Endothelial cell (in vitro differentiated cells): ENCODE results near the gene ACTR1A. TPM values are rescaled to one million over a fixed set of nuclear protein-coding genes. Genes with fewer than 3 reads are reported as not detected.

Experiments
- DNase-seq: peaks from one replicate; pipeline ENCODE4 v3.0.0; 2021; ENCODE audit warnings: low spot score
- H3K27ac Mint-ChIP-seq: one replicate; pipeline ENCODE4 v1.8.0; 2021; ENCODE audit warnings: mixed read lengths, inconsistent platforms; ENCODE audit not compliant: unreplicated experiment
- H3K27me3 Mint-ChIP-seq: one replicate; pipeline ENCODE4 v1.8.0; 2021; ENCODE audit warnings: mild to moderate bottlenecking, moderate library complexity, mixed read lengths, inconsistent platforms; ENCODE audit not compliant: unreplicated experiment
- H3K36me3 Mint-ChIP-seq: one replicate; pipeline ENCODE4 v1.8.0; 2021; ENCODE audit warnings: mild to moderate bottlenecking, low read depth, mixed read lengths, inconsistent platforms; ENCODE audit not compliant: unreplicated experiment
- H3K4me1 Mint-ChIP-seq: one replicate; pipeline ENCODE4 v1.8.0; 2021; ENCODE audit warnings: mild to moderate bottlenecking, mixed read lengths, inconsistent platforms; ENCODE audit not compliant: unreplicated experiment
- H3K4me3 Mint-ChIP-seq: one replicate; pipeline ENCODE4 v1.8.0; 2021; ENCODE audit warnings: mild to moderate bottlenecking, mixed read lengths, inconsistent platforms; ENCODE audit not compliant: unreplicated experiment
- H3K9me3 Mint-ChIP-seq: one replicate; pipeline ENCODE4 v1.8.0; 2021; ENCODE audit warnings: mixed read lengths, inconsistent platforms; ENCODE audit not compliant: unreplicated experiment
- CTCF ChIP-seq: fragments of 200-600 bp; sonication (generic); IDR thresholded peaks from one replicate; pipeline ENCODE4 v1.5.0; 2021; ENCODE audit warnings: antibody characterized with exemption; ENCODE audit not compliant: unreplicated experiment
- total RNA-seq: library from RNA; stranded (reverse); fragmentation: NEBNext Ultra II Directional; extraction: Animal tissue kit (Norgen Biotek cat#: 25700); gene quantifications from one replicate; pipeline ENCODE4 v1.2.1, GENCODE V29; 2021; ENCODE audit not compliant: unreplicated experiment

ACTR1A gene
- total RNA-seq, 1 donor from 2014 or later: 147 TPM

- no peak for TF ChIP-seq CTCF
- H3K27ac Mint-ChIP-seq: no peak overlapping the region
- no peak for DNase-seq
These were observed 15.0 kb upstream of the ACTR1A start for GRCh38 chr10:102517553-102517952.

GRCh38 chr10:102515724-102516123 is 13.2 kb upstream of the ACTR1A start:
- TF ChIP-seq CTCF: no peak
- peaks cover 5% of the 10 kb centered on the region for H3K27me3 Mint-ChIP-seq
- no peak overlapping the region for H3K4me3 Mint-ChIP-seq
- H3K9me3 Mint-ChIP-seq: no peaks in the 10 kb centered on the region
- no peaks in the 10 kb centered on the region for H3K4me1 Mint-ChIP-seq
- no peak overlapping the region for H3K27ac Mint-ChIP-seq
- no peak for DNase-seq
- H3K36me3 Mint-ChIP-seq: peaks cover 28% of the 10 kb centered on the region

More at GRCh38 chr10:102517553-102517952, 15.0 kb upstream of the ACTR1A start:
- H3K36me3 Mint-ChIP-seq: peaks cover 30% of the 10 kb centered on the region
- no peak overlapping the region for H3K4me3 Mint-ChIP-seq
- H3K9me3 Mint-ChIP-seq: no peaks in the 10 kb centered on the region
- no peaks in the 10 kb centered on the region for H3K4me1 Mint-ChIP-seq
- H3K27me3 Mint-ChIP-seq: peaks cover 3% of the 10 kb centered on the region

- H3K4me3 Mint-ChIP-seq: no peak overlapping the region
- TF ChIP-seq CTCF: no peak
- no peaks in the 10 kb centered on the region for H3K4me1 Mint-ChIP-seq
- no peak for DNase-seq
- no peak overlapping the region for H3K27ac Mint-ChIP-seq
- H3K27me3 Mint-ChIP-seq: peaks cover 5% of the 10 kb centered on the region
- H3K9me3 Mint-ChIP-seq: no peaks in the 10 kb centered on the region
- peaks cover 24% of the 10 kb centered on the region for H3K36me3 Mint-ChIP-seq
These were observed 12.2 kb upstream of the ACTR1A start for GRCh38 chr10:102514487-102515311.

GRCh38 chr10:102511583-102512274 is 9.2 kb upstream of the ACTR1A start:
- H3K4me1 Mint-ChIP-seq: no peaks in the 10 kb centered on the region
- TF ChIP-seq CTCF: no peak
- no peaks in the 10 kb centered on the region for H3K9me3 Mint-ChIP-seq
- H3K36me3 Mint-ChIP-seq: peaks cover 22% of the 10 kb centered on the region
- no peak for DNase-seq
- H3K27me3 Mint-ChIP-seq: peaks cover 5% of the 10 kb centered on the region
- H3K27ac Mint-ChIP-seq: no peak overlapping the region
- H3K4me3 Mint-ChIP-seq: peak overlapping the region; percentile 40

GRCh38 chr10:102509387-102509786 is 6.9 kb upstream of the ACTR1A start:
- Mint-ChIP-seq H3K4me1 (peaks cover 13% of the 10 kb centered on the region), H3K27ac (no peak overlapping the region), H3K9me3 (no peaks in the 10 kb centered on the region), H3K27me3 (peaks cover 5% of the 10 kb centered on the region), H3K36me3 (peaks cover 24% of the 10 kb centered on the region), H3K4me3 (peak overlapping the region; percentile 8)
- no peak for TF ChIP-seq CTCF
- no peak for DNase-seq
